NCI-H2196 (cell line): ENCODE data around the gene TRABD2A.
"Not testable (repeated sequence)": the region's sequence is repeated elsewhere in the genome, so short reads cannot be mapped to it uniquely, and the experiment has no call there.

Source experiments
- DNase-seq: peaks from one replicate; lab custom pipeline; 2025; ENCODE audit not compliant: unreplicated experiment; lab: John Stamatoyannopoulos, UW

Gene TRABD2A

DNA sequence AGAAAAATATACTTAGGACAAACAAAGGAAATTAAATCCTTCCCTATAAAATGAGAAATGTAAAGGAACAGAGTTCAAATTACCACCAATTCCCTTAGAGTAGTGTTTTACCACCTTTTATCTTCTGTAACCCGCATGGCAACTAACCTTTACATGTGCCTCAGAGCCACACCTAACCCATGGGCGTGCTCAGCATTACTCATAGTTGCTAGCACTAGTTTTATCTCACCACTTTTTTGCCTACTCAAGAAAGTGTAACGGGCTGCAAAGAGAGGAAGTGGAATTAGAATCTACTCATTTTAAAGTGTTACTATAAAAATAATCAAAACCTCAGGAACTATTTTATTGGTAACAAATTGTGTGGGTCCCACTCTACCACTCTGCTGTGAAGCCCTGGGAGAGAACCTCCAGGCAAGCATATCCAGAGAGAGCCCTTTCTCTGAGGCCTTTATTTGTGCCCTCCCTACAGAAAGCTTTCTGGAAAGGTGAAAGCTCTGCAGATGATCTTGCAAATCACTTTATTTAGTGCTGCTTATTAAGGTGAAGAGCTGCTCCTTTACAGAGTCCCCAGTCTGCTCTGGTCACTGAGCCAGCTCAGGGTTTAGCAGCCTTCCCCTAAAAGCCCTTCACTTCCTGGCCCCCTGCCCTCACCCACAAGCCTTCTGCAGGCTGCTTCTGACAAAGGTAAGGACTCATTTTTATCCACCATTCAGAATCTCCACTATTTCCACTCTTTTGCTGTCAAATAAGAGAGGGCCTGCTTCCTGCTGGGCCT lies 98.8 kb downstream of the TRABD2A start:
- DNase-seq, result no peak

DNA sequence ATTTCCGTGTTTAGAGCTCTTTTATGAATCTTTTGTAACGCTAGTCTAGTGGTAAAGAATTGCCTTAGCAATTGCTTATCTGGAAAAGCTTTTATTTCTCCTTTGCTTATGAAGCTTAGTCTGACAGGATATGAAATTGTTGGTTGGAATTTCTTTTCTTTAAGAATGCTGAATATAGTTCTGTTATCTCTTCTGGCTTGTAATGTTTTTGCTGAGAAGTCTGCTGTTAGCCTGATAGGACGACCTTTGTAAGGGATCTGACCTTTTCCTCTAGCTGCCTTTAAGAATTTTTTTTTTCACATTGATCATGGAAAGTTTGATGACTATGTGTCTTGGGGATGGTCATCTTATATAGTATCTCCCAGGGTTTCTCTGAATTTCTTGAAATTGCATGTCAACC lies 101.1 kb downstream of the TRABD2A start:
- no peak for DNase-seq

DNA sequence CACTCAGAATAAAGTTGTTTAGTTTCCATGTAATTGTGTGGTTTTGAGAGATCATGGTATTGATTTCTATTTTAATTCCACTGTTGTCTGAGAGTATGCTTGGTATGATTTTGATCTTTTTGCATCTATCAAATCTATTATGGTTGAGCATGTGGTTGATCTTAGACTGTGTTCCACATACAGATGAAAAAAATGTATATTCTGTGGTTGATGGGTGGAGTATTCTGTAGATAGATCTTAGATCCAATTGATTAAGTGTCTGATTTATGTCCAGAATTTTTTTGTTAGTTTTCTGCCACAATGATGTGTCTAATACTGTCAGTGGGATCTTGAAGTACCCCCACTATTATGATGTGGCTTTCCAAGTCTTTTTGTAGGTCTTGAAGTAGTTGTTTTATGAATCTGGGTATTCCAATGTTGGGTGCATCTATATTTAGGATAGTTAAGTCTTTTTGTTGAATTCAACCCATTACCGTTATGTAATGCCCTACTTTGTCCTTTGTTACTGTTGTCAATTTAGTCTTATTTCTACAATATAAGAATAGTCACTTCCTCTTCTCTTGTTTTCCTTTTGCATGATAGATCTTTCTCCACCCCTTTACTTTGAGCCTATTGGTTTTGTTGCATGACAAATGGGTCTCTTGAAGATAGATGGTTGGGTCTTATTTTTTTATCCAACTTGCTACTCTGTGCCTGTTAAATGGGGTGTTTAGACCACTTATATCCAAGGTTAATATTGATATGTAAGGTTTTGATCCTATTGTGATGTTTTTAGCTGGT lies 101.8 kb downstream of the TRABD2A start:
- DNase-seq, result no peak

DNA sequence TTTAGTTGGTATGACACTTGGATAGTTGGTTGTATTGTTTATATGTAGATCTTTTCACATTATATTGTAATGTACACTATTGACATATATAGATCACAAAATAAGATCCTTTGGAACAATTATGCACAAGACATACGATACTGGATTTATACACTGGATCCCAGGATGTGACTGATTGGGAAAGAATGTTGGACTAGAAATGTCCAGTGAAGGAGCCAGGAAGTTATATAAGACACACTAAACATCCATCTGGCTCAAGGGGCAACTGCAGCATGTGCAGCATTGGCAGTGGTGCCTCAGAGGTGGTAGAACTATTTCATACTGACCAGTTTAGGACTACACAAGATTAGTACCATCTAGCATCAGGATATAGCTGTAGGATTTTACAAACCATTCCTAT lies 104.9 kb downstream of the TRABD2A start:
- DNase-seq, result no peak

DNA sequence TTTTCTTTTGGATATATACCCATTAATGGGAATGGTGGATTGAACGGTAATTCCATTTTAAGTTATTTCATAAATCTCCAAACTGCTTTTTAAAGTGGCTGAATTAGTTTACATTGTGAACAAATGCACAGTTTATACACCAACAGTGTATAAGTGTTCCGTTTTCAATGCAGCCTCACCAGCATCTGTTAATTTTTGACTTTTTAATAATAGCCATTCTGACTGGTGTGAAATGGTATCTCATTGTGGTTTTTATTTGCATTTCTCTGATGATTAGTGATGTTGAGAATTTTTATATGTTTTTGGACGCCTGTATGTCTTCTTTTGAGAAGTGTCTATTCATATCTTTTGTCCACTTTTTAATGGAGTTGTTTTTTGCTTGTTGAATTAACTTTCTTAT lies 107.3 kb downstream of the TRABD2A start:
- not testable (repeated sequence) for DNase-seq
